ENCODE results near the gene HES2. TPM values are rescaled to one million over a fixed set of nuclear protein-coding genes. Genes with fewer than 3 reads are reported as not detected.

HES2 gene
- total RNA-seq, 1 donor from 2014 or later: 0.10 TPM

GRCh38 chr1:6421266-6421665 lies 1.5 kb upstream of the HES2 start:
- no peaks in the 10 kb centered on the region for H3K36me3 Mint-ChIP-seq (ENCODE audit: low read depth, unreplicated experiment)
- H3K27me3 Mint-ChIP-seq (ENCODE audit: unreplicated experiment): peaks cover 26% of the 10 kb centered on the region
- H3K4me1 Mint-ChIP-seq (ENCODE audit: unreplicated experiment): no peaks in the 10 kb centered on the region
- no peak for DNase-seq (ENCODE audit: low spot score)
- no peaks in the 10 kb centered on the region for H3K9me3 Mint-ChIP-seq (ENCODE audit: unreplicated experiment)
- no peak for TF ChIP-seq CTCF (IDR thresholded peaks at IDR 0.05; ENCODE audit: unreplicated experiment)
- H3K27ac Mint-ChIP-seq (ENCODE audit: unreplicated experiment): no peak overlapping the region
- H3K4me3 Mint-ChIP-seq (ENCODE audit: unreplicated experiment): no peak overlapping the region

- no peak for TF ChIP-seq CTCF (IDR thresholded peaks at IDR 0.05; ENCODE audit: unreplicated experiment)
- Mint-ChIP-seq H3K4me3 (ENCODE audit: unreplicated experiment) (no peak overlapping the region), H3K27me3 (ENCODE audit: unreplicated experiment) (peaks cover 26% of the 10 kb centered on the region), H3K4me1 (ENCODE audit: unreplicated experiment) (no peaks in the 10 kb centered on the region), H3K36me3 (ENCODE audit: low read depth, unreplicated experiment) (no peaks in the 10 kb centered on the region), H3K27ac (ENCODE audit: unreplicated experiment) (no peak overlapping the region), H3K9me3 (ENCODE audit: unreplicated experiment) (no peaks in the 10 kb centered on the region)
- no peak for DNase-seq (ENCODE audit: low spot score)
Measured at GRCh38 chr1:6420454-6421042, 829 bp upstream of the HES2 start.

DNA sequence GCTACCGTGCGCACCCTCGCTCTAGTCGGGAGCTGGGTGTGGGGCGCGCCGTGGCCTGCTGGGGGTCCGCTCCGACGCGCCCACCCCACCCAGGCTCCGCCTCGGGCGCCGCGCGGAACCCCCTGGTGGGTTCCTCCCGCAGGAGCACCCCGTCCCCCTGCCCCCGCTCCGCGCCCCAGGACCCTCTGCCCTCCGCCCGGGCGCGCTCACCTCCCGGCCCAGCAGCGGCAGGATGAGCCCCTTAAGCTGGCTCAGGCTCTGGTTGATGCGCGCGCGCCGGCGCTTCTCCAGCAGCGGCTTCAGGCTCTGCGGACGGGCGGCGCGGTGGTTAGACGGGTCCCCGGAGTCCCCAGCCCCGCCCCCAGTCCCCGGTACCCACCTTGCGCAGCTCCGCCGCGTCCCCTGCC lies 319 bp downstream of the HES2 start:
- Mint-ChIP-seq H3K9me3 (ENCODE audit: unreplicated experiment) (no peaks in the 10 kb centered on the region), H3K27me3 (ENCODE audit: unreplicated experiment) (peaks cover 34% of the 10 kb centered on the region), H3K36me3 (ENCODE audit: low read depth, unreplicated experiment) (no peaks in the 10 kb centered on the region), H3K27ac (ENCODE audit: unreplicated experiment) (no peak overlapping the region), H3K4me3 (ENCODE audit: unreplicated experiment) (no peak overlapping the region), H3K4me1 (ENCODE audit: unreplicated experiment) (no peaks in the 10 kb centered on the region)
- TF ChIP-seq CTCF (IDR thresholded peaks at IDR 0.05; ENCODE audit: unreplicated experiment): no peak
- no peak for DNase-seq (ENCODE audit: low spot score)

DNA sequence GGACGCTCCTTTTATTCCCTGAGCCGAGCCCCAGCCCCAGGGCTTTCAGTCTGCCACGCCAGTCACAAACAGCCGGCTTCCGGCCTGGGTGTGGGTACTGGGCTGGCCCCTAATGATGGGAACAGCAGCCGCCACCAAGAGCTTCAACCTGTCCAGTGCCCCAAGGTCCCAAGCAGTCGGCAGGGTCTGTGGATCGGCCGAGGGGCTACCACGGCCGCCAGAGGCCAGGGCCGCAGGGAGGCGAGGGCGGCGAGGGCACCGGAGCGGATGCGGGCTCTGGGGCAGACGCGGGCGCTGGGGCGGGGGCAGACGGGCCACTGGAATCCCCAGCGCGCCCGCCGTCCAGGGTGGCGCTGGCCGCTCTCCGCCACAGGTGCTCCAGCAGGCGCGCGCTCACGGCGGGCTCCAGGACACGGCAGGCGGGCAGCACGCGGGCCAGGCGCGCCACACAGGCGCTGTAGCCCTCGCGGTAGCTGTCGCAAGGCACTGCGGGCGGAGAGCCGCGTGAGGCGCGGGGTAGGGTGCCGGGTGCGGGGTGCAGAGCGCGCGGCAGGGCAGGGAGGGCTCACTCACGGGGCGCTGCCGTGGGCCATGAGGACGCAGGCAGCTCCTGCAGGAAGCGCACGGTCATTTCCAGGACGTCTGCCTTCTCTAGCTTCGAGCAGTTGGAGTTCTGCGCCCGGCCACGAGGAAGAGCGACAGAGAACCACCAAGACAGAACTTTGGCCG lies 887 bp downstream of the HES2 start:
- no peak for TF ChIP-seq CTCF (IDR thresholded peaks at IDR 0.05; ENCODE audit: unreplicated experiment)
- H3K27ac Mint-ChIP-seq (ENCODE audit: unreplicated experiment): no peak overlapping the region
- H3K4me3 Mint-ChIP-seq (ENCODE audit: unreplicated experiment): no peak overlapping the region
- peaks cover 30% of the 10 kb centered on the region for H3K27me3 Mint-ChIP-seq (ENCODE audit: unreplicated experiment)
- no peak for DNase-seq (ENCODE audit: low spot score)
- H3K4me1 Mint-ChIP-seq (ENCODE audit: unreplicated experiment): no peaks in the 10 kb centered on the region
- H3K36me3 Mint-ChIP-seq (ENCODE audit: low read depth, unreplicated experiment): no peaks in the 10 kb centered on the region
- no peaks in the 10 kb centered on the region for H3K9me3 Mint-ChIP-seq (ENCODE audit: unreplicated experiment)

GRCh38 chr1:6417961-6418667 lies 1.6 kb downstream of the HES2 start:
- DNase-seq (ENCODE audit: low spot score): no peak
- Mint-ChIP-seq H3K9me3 (ENCODE audit: unreplicated experiment) (no peaks in the 10 kb centered on the region), H3K27me3 (ENCODE audit: unreplicated experiment) (peaks cover 30% of the 10 kb centered on the region), H3K36me3 (ENCODE audit: low read depth, unreplicated experiment) (no peaks in the 10 kb centered on the region), H3K4me1 (ENCODE audit: unreplicated experiment) (no peaks in the 10 kb centered on the region), H3K4me3 (ENCODE audit: unreplicated experiment) (no peak overlapping the region), H3K27ac (ENCODE audit: unreplicated experiment) (no peak overlapping the region)
- TF ChIP-seq CTCF (IDR thresholded peaks at IDR 0.05; ENCODE audit: unreplicated experiment): no peak

Measured in endothelial cell (in vitro differentiated cells).